ENCODE data around the gene CNNM3.
"Not testable (repeated sequence)": the region's sequence is repeated elsewhere in the genome, so short reads cannot be mapped to it uniquely, and the experiment has no call there.

The CNNM3 gene

DNA sequence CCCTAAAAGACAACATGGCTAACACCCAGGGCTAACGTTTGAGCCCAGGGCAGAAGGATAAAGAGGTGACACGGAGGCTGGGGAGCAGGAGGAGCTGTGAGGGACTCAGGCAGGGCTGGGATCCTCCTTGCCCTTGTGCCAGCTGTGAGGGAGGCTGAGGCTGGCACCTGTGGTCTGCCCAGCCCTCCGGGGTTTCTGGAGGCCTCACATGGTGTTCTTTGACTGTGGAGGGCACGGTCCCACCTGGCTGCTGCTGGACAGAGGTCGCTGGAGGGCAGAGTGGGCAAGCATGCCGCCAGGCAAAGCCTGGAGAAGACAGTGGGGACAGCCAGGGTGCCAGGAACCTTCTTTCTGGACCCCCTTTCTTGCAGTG is 26.8 kb upstream of the CNNM3 start:
- H3K4me3 ChIP-seq (ENCODE audit: control insufficient read depth, low read depth, low read length): no peak overlapping the region
- TF ChIP-seq, protein P1, sequence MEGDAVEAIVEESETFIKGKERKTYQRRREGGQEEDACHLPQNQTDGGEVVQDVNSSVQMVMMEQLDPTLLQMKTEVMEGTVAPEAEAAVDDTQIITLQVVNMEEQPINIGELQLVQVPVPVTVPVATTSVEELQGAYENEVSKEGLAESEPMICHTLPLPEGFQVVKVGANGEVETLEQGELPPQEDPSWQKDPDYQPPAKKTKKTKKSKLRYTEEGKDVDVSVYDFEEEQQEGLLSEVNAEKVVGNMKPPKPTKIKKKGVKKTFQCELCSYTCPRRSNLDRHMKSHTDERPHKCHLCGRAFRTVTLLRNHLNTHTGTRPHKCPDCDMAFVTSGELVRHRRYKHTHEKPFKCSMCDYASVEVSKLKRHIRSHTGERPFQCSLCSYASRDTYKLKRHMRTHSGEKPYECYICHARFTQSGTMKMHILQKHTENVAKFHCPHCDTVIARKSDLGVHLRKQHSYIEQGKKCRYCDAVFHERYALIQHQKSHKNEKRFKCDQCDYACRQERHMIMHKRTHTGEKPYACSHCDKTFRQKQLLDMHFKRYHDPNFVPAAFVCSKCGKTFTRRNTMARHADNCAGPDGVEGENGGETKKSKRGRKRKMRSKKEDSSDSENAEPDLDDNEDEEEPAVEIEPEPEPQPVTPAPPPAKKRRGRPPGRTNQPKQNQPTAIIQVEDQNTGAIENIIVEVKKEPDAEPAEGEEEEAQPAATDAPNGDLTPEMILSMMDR (conservative IDR thresholded peaks at IDR 0.05; ENCODE audit: control insufficient read depth, insufficient read depth, low read depth, low read length): no peak
- no peak for DNase-seq (ENCODE audit: low read depth)

DNA sequence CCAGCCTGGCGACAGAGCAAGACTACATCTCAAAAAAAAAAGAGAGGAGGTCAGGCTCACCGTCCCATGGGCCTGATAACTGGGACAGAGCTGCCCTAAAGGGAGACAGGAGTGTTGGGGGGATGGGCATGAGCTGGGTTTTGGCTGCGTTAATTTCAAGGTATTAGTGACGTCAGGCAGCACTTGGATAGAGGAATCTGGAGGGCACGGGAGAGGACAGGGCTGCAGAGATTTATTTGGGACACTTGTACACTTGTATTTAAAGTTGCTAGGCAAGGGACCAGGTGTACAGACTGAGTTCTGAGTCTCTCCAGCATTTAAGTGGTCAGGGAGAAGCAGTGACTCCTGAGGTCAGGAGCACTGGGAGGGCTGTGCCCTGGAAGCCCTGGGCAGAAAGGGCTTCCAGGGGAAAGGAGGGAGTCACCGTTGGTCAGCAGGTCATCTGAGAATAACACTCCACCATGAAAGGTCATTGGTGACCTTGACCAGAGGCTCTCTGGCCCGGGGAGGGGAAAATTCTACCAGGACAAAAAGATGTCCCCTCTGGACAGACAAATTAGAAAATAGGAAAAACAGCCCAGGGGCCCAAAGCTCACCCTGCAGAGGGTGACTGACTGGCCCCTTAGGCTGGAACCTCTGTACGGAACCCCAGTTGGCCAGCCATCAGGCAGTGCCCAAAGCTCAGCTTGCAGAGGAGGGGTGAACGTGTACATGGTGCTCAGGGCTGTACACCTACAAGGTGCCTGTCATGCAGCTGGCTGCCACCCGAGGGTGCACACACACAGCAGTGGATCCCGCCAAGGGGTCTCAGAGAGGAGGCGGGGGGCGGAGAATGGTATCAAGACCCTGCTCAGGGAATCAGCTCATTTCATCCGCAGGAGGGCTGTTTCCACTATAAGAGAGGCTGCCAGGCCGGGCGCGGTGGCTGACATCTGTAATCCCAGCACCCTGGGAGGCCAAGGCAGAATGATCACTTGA is 23.0 kb upstream of the CNNM3 start:
- H3K4me3 ChIP-seq (ENCODE audit: control insufficient read depth, low read depth, low read length): no peak overlapping the region
- DNase-seq (ENCODE audit: low read depth): no peak
- TF ChIP-seq, protein P1 (conservative IDR thresholded peaks at IDR 0.05; ENCODE audit: control insufficient read depth, insufficient read depth, low read depth, low read length): no peak

DNA sequence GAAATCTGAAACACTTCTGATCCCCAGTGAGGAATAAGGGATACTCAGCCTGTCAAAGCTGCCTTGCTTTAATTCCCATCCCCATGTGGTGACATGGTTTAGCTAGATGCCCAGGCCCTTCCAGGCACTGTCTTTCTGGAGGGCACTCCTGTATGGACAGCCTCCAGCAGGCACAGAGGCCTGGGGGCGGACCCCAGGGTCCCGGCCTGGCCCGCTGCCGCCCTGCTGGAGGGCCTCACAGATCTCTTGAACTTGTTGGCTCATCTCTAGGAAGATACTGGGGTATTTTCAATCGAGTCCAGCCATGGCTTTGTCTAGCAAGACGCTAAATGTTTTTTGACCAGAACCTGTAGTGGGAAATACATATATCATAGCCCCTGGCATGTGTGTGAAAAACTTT is 21.0 kb upstream of the CNNM3 start:
- TF ChIP-seq, protein P1 (conservative IDR thresholded peaks at IDR 0.05; ENCODE audit: control insufficient read depth, insufficient read depth, low read depth, low read length): no peak
- no peak overlapping the region for H3K4me3 ChIP-seq (ENCODE audit: control insufficient read depth, low read depth, low read length)
- no peak for DNase-seq (ENCODE audit: low read depth)

DNA sequence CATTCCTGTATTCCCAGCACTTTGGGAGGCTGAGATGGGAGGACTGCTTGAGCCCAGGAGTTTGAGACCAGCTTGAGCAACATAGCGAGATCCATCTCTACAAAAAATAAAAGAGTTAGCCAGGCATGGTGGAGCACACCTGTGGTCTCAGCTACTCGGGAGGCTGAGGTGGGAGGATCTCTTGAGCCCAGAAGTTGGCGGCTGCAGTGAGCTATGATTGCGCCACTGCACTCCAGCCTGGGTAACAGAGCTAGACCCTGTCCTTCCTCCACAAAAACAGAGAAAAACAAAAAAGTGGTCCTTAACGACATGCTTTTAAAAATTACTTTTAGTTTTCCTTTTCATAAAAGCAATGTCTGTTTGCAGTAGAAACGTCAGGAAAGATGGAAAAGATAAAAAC is 19.6 kb upstream of the CNNM3 start:
- not testable (repeated sequence) for DNase-seq (ENCODE audit: low read depth); H3K4me3 ChIP-seq (ENCODE audit: control insufficient read depth, low read depth, low read length)

DNA sequence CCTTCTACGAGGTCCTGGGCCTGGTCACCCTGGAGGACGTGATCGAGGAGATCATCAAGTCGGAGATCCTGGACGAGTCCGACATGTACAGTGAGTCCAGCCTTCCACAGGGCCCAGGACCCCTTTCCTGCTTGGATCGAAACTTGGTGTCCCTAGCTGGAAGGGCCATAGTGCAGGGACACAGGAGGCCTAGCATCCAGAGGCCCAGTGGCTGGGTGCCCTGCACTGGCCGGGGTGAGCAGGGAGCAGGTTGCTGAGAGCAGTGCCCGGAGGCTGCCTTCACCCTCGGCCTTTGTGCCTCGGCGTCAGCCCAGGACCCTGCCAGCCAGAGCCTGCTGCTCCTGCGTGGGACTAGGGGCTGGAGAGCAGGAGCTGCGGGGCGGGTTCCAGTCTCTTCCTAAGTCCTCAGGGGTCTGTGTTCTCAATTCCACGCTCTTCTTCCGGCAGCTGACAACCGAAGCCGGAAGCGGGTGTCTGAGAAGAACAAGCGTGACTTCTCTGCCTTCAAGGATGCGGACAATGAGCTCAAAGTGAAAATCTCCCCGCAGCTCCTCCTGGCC is 18.9 kb upstream of the CNNM3 start:
- TF ChIP-seq, protein P1 (conservative IDR thresholded peaks at IDR 0.05; ENCODE audit: control insufficient read depth, insufficient read depth, low read depth, low read length): no peak
- DNase-seq (ENCODE audit: low read depth): no peak
- no peak overlapping the region for H3K4me3 ChIP-seq (ENCODE audit: control insufficient read depth, low read depth, low read length)

DNA sequence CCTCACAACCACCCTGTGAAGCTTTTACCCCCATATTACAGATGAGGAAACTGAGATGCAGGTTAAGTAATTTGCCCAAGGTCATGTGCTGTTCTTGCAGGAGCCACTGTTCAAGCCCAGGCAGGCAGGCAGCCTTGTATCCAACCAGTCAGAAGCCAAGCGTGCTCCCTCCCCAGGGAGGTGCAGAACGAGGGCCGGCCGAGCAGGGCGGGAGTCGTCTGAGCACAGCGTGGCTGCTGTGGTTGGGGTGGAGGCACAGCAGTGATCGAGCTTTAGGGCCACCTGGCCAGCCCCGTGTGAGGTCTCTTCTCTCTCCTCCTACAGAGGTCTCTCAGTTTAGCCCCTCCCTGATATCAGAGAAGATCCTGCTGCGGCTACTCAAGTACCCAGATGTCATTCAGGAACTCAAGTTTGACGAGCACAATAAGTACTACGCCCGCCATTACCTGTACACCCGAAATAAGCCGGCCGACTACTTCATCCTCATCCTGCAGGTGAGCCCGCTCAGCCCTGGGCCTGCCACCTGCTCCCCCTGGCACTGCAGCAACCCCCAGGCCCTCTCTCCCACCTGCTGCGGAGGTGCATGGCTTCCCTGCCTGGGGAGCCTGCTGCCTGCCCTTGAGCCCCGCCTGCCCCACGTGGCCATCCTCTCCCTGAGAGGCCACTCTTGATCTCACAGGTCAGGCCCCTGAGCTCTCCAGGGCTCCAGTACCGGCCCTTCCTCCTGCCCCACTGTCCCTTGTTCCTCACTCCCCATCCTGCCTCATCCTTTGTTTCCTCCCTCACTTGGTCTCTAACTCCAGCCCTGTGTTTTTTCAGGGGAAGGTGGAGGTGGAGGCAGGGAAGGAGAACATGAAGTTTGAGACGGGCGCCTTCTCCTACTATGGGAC is 17.1 kb upstream of the CNNM3 start:
- TF ChIP-seq, protein P1 (conservative IDR thresholded peaks at IDR 0.05; ENCODE audit: control insufficient read depth, insufficient read depth, low read depth, low read length): no peak
- H3K4me3 ChIP-seq (ENCODE audit: control insufficient read depth, low read depth, low read length): no peak overlapping the region
- no peak for DNase-seq (ENCODE audit: low read depth)

DNA sequence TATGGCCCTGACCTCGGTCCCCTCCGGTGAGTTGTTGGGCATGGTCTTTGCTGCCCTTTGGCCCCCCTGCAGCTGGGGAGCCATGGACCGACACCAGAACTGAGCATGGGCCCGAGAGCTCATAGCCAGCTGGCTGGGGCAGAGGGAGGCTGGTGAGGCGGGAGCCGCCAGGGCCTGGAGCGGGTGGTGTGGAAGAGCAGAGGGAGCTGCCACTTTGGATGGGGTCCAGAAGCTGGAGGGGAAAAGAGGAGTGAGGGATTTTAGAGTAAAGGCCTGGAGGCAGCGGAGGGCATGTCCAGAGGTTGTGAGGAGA is 16.5 kb upstream of the CNNM3 start:
- no peak overlapping the region for H3K4me3 ChIP-seq (ENCODE audit: control insufficient read depth, low read depth, low read length)
- TF ChIP-seq, protein P1 (conservative IDR thresholded peaks at IDR 0.05; ENCODE audit: control insufficient read depth, insufficient read depth, low read depth, low read length): no peak
- no peak for DNase-seq (ENCODE audit: low read depth)
